ENCODE measurements around the gene FGD3.

FGD3 gene

GRCh38 chr9:92976431-92976830, 29.1 kb downstream of the FGD3 start:
- Histone ChIP-seq H3K4me3 (ENCODE audit: low read length in 2 of 2) (no peak overlapping the region), H3K9me3 (ENCODE audit: control insufficient read depth in 2 of 2, low read length in 2 of 2) (no peaks in the 10 kb centered on the region), H3K27me3 (ENCODE audit: control insufficient read depth in 2 of 2, insufficient read depth in 2 of 2, low read length in 2 of 2) (no peaks in the 10 kb centered on the region), H3K27ac (ENCODE audit: low read depth in 2 of 2, low read length in 2 of 2) (no peak overlapping the region), H3K4me1 (ENCODE audit: control insufficient read depth in 2 of 2, insufficient read depth in 2 of 2, low read length in 2 of 2) (peaks cover 3 to 7% of the 10 kb centered on the region in 2 donors), H3K36me3 (ENCODE audit: control insufficient read depth in 2 of 2, insufficient read depth in 2 of 2, low read length in 2 of 2) (peaks cover 0 to 4% of the 10 kb centered on the region in 2 donors), H3K9ac (ENCODE audit: low read depth in 1 of 2, low read length in 2 of 2) (no peak overlapping the region)

GRCh38 chr9:92977279-92977678, 30.0 kb downstream of the FGD3 start:
- Histone ChIP-seq H3K36me3 (ENCODE audit: control insufficient read depth in 2 of 2, insufficient read depth in 2 of 2, low read length in 2 of 2) (peaks cover 0 to 4% of the 10 kb centered on the region in 2 donors), H3K9ac (ENCODE audit: low read depth in 1 of 2, low read length in 2 of 2) (no peak overlapping the region), H3K27ac (ENCODE audit: low read depth in 2 of 2, low read length in 2 of 2) (no peak overlapping the region), H3K4me3 (ENCODE audit: low read length in 2 of 2) (no peak overlapping the region), H3K9me3 (ENCODE audit: control insufficient read depth in 2 of 2, low read length in 2 of 2) (no peaks in the 10 kb centered on the region), H3K4me1 (ENCODE audit: control insufficient read depth in 2 of 2, insufficient read depth in 2 of 2, low read length in 2 of 2) (peaks cover 3 to 7% of the 10 kb centered on the region in 2 donors), H3K27me3 (ENCODE audit: control insufficient read depth in 2 of 2, insufficient read depth in 2 of 2, low read length in 2 of 2) (no peaks in the 10 kb centered on the region)

- no peaks in the 10 kb centered on the region for H3K27me3 ChIP-seq (ENCODE audit: control insufficient read depth in 2 of 2, insufficient read depth in 2 of 2, low read length in 2 of 2)
- no peak overlapping the region for H3K9ac ChIP-seq (ENCODE audit: low read depth in 1 of 2, low read length in 2 of 2)
- no peak overlapping the region for H3K4me3 ChIP-seq (ENCODE audit: low read length in 2 of 2)
- H3K36me3 ChIP-seq (ENCODE audit: control insufficient read depth in 2 of 2, insufficient read depth in 2 of 2, low read length in 2 of 2), result peaks cover 0 to 4% of the 10 kb centered on the region in 2 donors
- H3K4me1 ChIP-seq (ENCODE audit: control insufficient read depth in 2 of 2, insufficient read depth in 2 of 2, low read length in 2 of 2), result peaks cover 3 to 5% of the 10 kb centered on the region in 2 donors
- no peaks in the 10 kb centered on the region for H3K9me3 ChIP-seq (ENCODE audit: control insufficient read depth in 2 of 2, low read length in 2 of 2)
- no peak overlapping the region for H3K27ac ChIP-seq (ENCODE audit: low read depth in 2 of 2, low read length in 2 of 2)
Observed at GRCh38 chr9:92978345-92978875, 31.1 kb downstream of the FGD3 start.

- H3K4me3 ChIP-seq (ENCODE audit: low read length in 2 of 2), result no peak overlapping the region
- no peaks in the 10 kb centered on the region for H3K27me3 ChIP-seq (ENCODE audit: control insufficient read depth in 2 of 2, insufficient read depth in 2 of 2, low read length in 2 of 2)
- peaks cover 0 to 4% of the 10 kb centered on the region in 2 donors for H3K36me3 ChIP-seq (ENCODE audit: control insufficient read depth in 2 of 2, insufficient read depth in 2 of 2, low read length in 2 of 2)
- no peak overlapping the region for H3K9ac ChIP-seq (ENCODE audit: low read depth in 1 of 2, low read length in 2 of 2)
- H3K9me3 ChIP-seq (ENCODE audit: control insufficient read depth in 2 of 2, low read length in 2 of 2), result peaks cover 0 to 3% of the 10 kb centered on the region in 2 donors
- H3K4me1 ChIP-seq (ENCODE audit: control insufficient read depth in 2 of 2, insufficient read depth in 2 of 2, low read length in 2 of 2), result peaks cover 0 to 4% of the 10 kb centered on the region in 2 donors
- no peak overlapping the region for H3K27ac ChIP-seq (ENCODE audit: low read depth in 2 of 2, low read length in 2 of 2)
Observed at GRCh38 chr9:92979283-92980056, 32.1 kb downstream of the FGD3 start.

GRCh38 chr9:92980085-92980745, 32.9 kb downstream of the FGD3 start:
- Histone ChIP-seq H3K27ac (ENCODE audit: low read depth in 2 of 2, low read length in 2 of 2) (no peak overlapping the region), H3K36me3 (ENCODE audit: control insufficient read depth in 2 of 2, insufficient read depth in 2 of 2, low read length in 2 of 2) (peaks cover 0 to 4% of the 10 kb centered on the region in 2 donors), H3K27me3 (ENCODE audit: control insufficient read depth in 2 of 2, insufficient read depth in 2 of 2, low read length in 2 of 2) (no peaks in the 10 kb centered on the region), H3K4me1 (ENCODE audit: control insufficient read depth in 2 of 2, insufficient read depth in 2 of 2, low read length in 2 of 2) (peaks cover 0 to 4% of the 10 kb centered on the region in 2 donors), H3K9me3 (ENCODE audit: control insufficient read depth in 2 of 2, low read length in 2 of 2) (peaks cover 0 to 3% of the 10 kb centered on the region in 2 donors), H3K4me3 (ENCODE audit: low read length in 2 of 2) (no peak overlapping the region), H3K9ac (ENCODE audit: low read depth in 1 of 2, low read length in 2 of 2) (no peak overlapping the region)

GRCh38 chr9:92982130-92982529, 34.8 kb downstream of the FGD3 start:
- Histone ChIP-seq H3K27ac (ENCODE audit: low read depth in 2 of 2, low read length in 2 of 2) (no peak overlapping the region), H3K36me3 (ENCODE audit: control insufficient read depth in 2 of 2, insufficient read depth in 2 of 2, low read length in 2 of 2) (no peaks in the 10 kb centered on the region), H3K4me1 (ENCODE audit: control insufficient read depth in 2 of 2, insufficient read depth in 2 of 2, low read length in 2 of 2) (peaks cover 0 to 2% of the 10 kb centered on the region in 2 donors), H3K9me3 (ENCODE audit: control insufficient read depth in 2 of 2, low read length in 2 of 2) (peaks cover 0 to 3% of the 10 kb centered on the region in 2 donors), H3K9ac (ENCODE audit: low read depth in 1 of 2, low read length in 2 of 2) (no peak overlapping the region), H3K4me3 (ENCODE audit: low read length in 2 of 2) (no peak overlapping the region), H3K27me3 (ENCODE audit: control insufficient read depth in 2 of 2, insufficient read depth in 2 of 2, low read length in 2 of 2) (no peaks in the 10 kb centered on the region)

- Histone ChIP-seq H3K9ac (ENCODE audit: low read depth in 1 of 2, low read length in 2 of 2) (no peak overlapping the region), H3K4me1 (ENCODE audit: control insufficient read depth in 2 of 2, insufficient read depth in 2 of 2, low read length in 2 of 2) (no peaks in the 10 kb centered on the region), H3K36me3 (ENCODE audit: control insufficient read depth in 2 of 2, insufficient read depth in 2 of 2, low read length in 2 of 2) (no peaks in the 10 kb centered on the region), H3K4me3 (ENCODE audit: low read length in 2 of 2) (no peak overlapping the region), H3K9me3 (ENCODE audit: control insufficient read depth in 2 of 2, low read length in 2 of 2) (peaks cover 0 to 3% of the 10 kb centered on the region in 2 donors), H3K27me3 (ENCODE audit: control insufficient read depth in 2 of 2, insufficient read depth in 2 of 2, low read length in 2 of 2) (no peaks in the 10 kb centered on the region), H3K27ac (ENCODE audit: low read depth in 2 of 2, low read length in 2 of 2) (no peak overlapping the region)
Observed at GRCh38 chr9:92983984-92984589, 36.8 kb downstream of the FGD3 start.

- Histone ChIP-seq H3K9me3 (ENCODE audit: control insufficient read depth in 2 of 2, low read length in 2 of 2) (peaks cover 0 to 3% of the 10 kb centered on the region in 2 donors), H3K27ac (ENCODE audit: low read depth in 2 of 2, low read length in 2 of 2) (no peak overlapping the region), H3K4me1 (ENCODE audit: control insufficient read depth in 2 of 2, insufficient read depth in 2 of 2, low read length in 2 of 2) (no peaks in the 10 kb centered on the region), H3K27me3 (ENCODE audit: control insufficient read depth in 2 of 2, insufficient read depth in 2 of 2, low read length in 2 of 2) (no peaks in the 10 kb centered on the region), H3K9ac (ENCODE audit: low read depth in 1 of 2, low read length in 2 of 2) (no peak overlapping the region), H3K36me3 (ENCODE audit: control insufficient read depth in 2 of 2, insufficient read depth in 2 of 2, low read length in 2 of 2) (no peaks in the 10 kb centered on the region), H3K4me3 (ENCODE audit: low read length in 2 of 2) (no peak overlapping the region)
Observed at GRCh38 chr9:92984976-92985375, 37.7 kb downstream of the FGD3 start.

- Histone ChIP-seq H3K9me3 (ENCODE audit: control insufficient read depth in 2 of 2, low read length in 2 of 2) (peaks cover 0 to 3% of the 10 kb centered on the region in 2 donors), H3K36me3 (ENCODE audit: control insufficient read depth in 2 of 2, insufficient read depth in 2 of 2, low read length in 2 of 2) (no peaks in the 10 kb centered on the region), H3K27ac (ENCODE audit: low read depth in 2 of 2, low read length in 2 of 2) (no peak overlapping the region), H3K4me3 (ENCODE audit: low read length in 2 of 2) (no peak overlapping the region), H3K9ac (ENCODE audit: low read depth in 1 of 2, low read length in 2 of 2) (no peak overlapping the region), H3K27me3 (ENCODE audit: control insufficient read depth in 2 of 2, insufficient read depth in 2 of 2, low read length in 2 of 2) (no peaks in the 10 kb centered on the region), H3K4me1 (ENCODE audit: control insufficient read depth in 2 of 2, insufficient read depth in 2 of 2, low read length in 2 of 2) (no peaks in the 10 kb centered on the region)
Observed at GRCh38 chr9:92986176-92987119, 39.1 kb downstream of the FGD3 start.
